ENCODE measurements around the gene GLIS1.

Gene GLIS1

GRCh38 chr1:53529555-53529954 lies 209.4 kb downstream of the GLIS1 start:
- TF ChIP-seq, protein P1, sequence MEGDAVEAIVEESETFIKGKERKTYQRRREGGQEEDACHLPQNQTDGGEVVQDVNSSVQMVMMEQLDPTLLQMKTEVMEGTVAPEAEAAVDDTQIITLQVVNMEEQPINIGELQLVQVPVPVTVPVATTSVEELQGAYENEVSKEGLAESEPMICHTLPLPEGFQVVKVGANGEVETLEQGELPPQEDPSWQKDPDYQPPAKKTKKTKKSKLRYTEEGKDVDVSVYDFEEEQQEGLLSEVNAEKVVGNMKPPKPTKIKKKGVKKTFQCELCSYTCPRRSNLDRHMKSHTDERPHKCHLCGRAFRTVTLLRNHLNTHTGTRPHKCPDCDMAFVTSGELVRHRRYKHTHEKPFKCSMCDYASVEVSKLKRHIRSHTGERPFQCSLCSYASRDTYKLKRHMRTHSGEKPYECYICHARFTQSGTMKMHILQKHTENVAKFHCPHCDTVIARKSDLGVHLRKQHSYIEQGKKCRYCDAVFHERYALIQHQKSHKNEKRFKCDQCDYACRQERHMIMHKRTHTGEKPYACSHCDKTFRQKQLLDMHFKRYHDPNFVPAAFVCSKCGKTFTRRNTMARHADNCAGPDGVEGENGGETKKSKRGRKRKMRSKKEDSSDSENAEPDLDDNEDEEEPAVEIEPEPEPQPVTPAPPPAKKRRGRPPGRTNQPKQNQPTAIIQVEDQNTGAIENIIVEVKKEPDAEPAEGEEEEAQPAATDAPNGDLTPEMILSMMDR (IDR thresholded peaks at IDR 0.05; ENCODE audit: poor library complexity, severe bottlenecking): no peak
- Histone ChIP-seq H3K4me1 (ENCODE audit: insufficient read depth, poor library complexity, severe bottlenecking) (no peaks in the 10 kb centered on the region), H3K27ac (ENCODE audit: poor library complexity, severe bottlenecking) (no peak overlapping the region), H3K4me3 (ENCODE audit: severe bottlenecking) (no peak overlapping the region), H3K36me3 (ENCODE audit: low read depth) (no peaks in the 10 kb centered on the region), H3K27me3 (ENCODE audit: insufficient read depth, poor library complexity, severe bottlenecking) (no peaks in the 10 kb centered on the region), H3K9me3 (ENCODE audit: severe bottlenecking) (no peaks in the 10 kb centered on the region)
- ATAC-seq (ENCODE audit: low read depth) (no peak), DNase-seq (ENCODE audit: low spot score) (no peak)

- H3K27ac ChIP-seq (ENCODE audit: poor library complexity, severe bottlenecking): no peak overlapping the region
Measured at GRCh38 chr1:53527368-53527767, 211.6 kb downstream of the GLIS1 start.

GRCh38 chr1:53526451-53527101 lies 212.4 kb downstream of the GLIS1 start:
- no peak overlapping the region for H3K27ac ChIP-seq (ENCODE audit: poor library complexity, severe bottlenecking)
- no peaks in the 10 kb centered on the region for H3K9me3 ChIP-seq (ENCODE audit: severe bottlenecking)
- no peaks in the 10 kb centered on the region for H3K36me3 ChIP-seq (ENCODE audit: low read depth)
- TF ChIP-seq, protein P1 (IDR thresholded peaks at IDR 0.05; ENCODE audit: poor library complexity, severe bottlenecking): no peak
- H3K4me1 ChIP-seq (ENCODE audit: insufficient read depth, poor library complexity, severe bottlenecking): no peaks in the 10 kb centered on the region
- H3K27me3 ChIP-seq (ENCODE audit: insufficient read depth, poor library complexity, severe bottlenecking): no peaks in the 10 kb centered on the region
- no peak overlapping the region for H3K4me3 ChIP-seq (ENCODE audit: severe bottlenecking)
- DNase-seq (ENCODE audit: low spot score) (no peak), ATAC-seq (ENCODE audit: low read depth) (no peak)

More at GRCh38 chr1:53527368-53527767, 211.6 kb downstream of the GLIS1 start:
- DNase-seq (ENCODE audit: low spot score) (no peak), ATAC-seq (ENCODE audit: low read depth) (no peak)
- Histone ChIP-seq H3K4me3 (ENCODE audit: severe bottlenecking) (no peak overlapping the region), H3K27me3 (ENCODE audit: insufficient read depth, poor library complexity, severe bottlenecking) (no peaks in the 10 kb centered on the region), H3K36me3 (ENCODE audit: low read depth) (no peaks in the 10 kb centered on the region), H3K9me3 (ENCODE audit: severe bottlenecking) (no peaks in the 10 kb centered on the region), H3K4me1 (ENCODE audit: insufficient read depth, poor library complexity, severe bottlenecking) (no peaks in the 10 kb centered on the region)
- TF ChIP-seq, protein P1 (IDR thresholded peaks at IDR 0.05; ENCODE audit: poor library complexity, severe bottlenecking): no peak

DNA sequence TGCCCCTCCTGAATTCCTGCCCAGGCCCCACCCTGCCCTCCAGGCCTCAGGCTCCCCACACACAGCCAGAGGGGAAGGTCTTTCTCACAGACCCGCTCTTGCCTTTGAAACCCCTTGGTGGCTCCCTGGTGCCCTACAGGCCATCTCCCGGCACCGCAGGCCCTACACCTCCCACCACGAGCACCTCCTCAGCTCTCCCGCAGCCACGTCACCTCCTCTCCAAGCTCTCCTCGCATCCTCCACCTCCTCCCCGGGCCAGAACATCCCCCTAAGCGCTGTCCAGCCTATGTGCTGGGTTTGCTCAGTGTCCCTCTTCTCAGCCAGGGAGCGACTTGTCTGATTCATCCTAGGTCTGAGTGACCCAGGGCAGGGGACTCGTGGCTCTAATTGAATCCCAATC lies 213.4 kb downstream of the GLIS1 start:
- TF ChIP-seq, protein P1 (IDR thresholded peaks at IDR 0.05; ENCODE audit: poor library complexity, severe bottlenecking): no peak
- DNase-seq (ENCODE audit: low spot score) (no peak), ATAC-seq (ENCODE audit: low read depth) (no peak)

More for the DNA sequence above, 213.4 kb downstream of the GLIS1 start:
- H3K4me1 ChIP-seq (ENCODE audit: insufficient read depth, poor library complexity, severe bottlenecking): no peaks in the 10 kb centered on the region
- no peaks in the 10 kb centered on the region for H3K27me3 ChIP-seq (ENCODE audit: insufficient read depth, poor library complexity, severe bottlenecking)
- no peak overlapping the region for H3K27ac ChIP-seq (ENCODE audit: poor library complexity, severe bottlenecking)
- no peak overlapping the region for H3K4me3 ChIP-seq (ENCODE audit: severe bottlenecking)
- H3K9me3 ChIP-seq (ENCODE audit: severe bottlenecking): no peaks in the 10 kb centered on the region
- H3K36me3 ChIP-seq (ENCODE audit: low read depth): no peaks in the 10 kb centered on the region

Measured in RWPE2 (cell line).